Measurements from ENCODE around the gene TRNP1. TPM values are rescaled to one million over a fixed set of nuclear protein-coding genes. Genes with fewer than 3 reads are reported as not detected.
A peak's percentile ranks its signal among the peaks of the same experiment; 100 is the strongest.
"Not testable (repeated sequence)": the region's sequence is repeated elsewhere in the genome, so short reads cannot be mapped to it uniquely, and the experiment has no call there.

TRNP1 gene
- total RNA-seq, result under 1 TPM; 0.16 to 0.38 TPM

GRCh38 chr1:26993237-26994019, at the start of gene TRNP1:
Gene TRNP1, plus strand, starts transcription at chr1:26993692. Its CDS starts 95 bp downstream, at chr1:26993787.
- CTCF ChIA-PET, result interaction anchor here (0.8 to 8.1 kb wide), 8 partner anchors 9 to 307 kb away, joined by 3 to 72 read pairs (median 4); partner anchors contain the start of gene TENT5B
- peak within 1 kb of the TSS; percentile 30 for H3K27ac Mint-ChIP-seq

GRCh38 chr1:26945138-26945537, 48.4 kb upstream of the TRNP1 start:
- Mint-ChIP-seq H3K27ac (no peak overlapping the region), H3K36me3 (ENCODE audit: low read depth) (peaks cover 35% of the 10 kb centered on the region), H3K9me3 (no peaks in the 10 kb centered on the region), H3K27me3 (no peaks in the 10 kb centered on the region), H3K4me1 (ENCODE audit: low read depth) (no peaks in the 10 kb centered on the region), H3K4me3 (no peak overlapping the region)
- ChIA-PET POLR2A (no interaction called here), CTCF (no interaction called here)
- intact Hi-C loops (cut with micrococcal nuclease), result no loop called here
- DNase-seq (no peak), ATAC-seq (no peak)
- TF ChIP-seq CTCF (IDR thresholded peaks at IDR 0.05), result no peak

More at GRCh38 chr1:26993237-26994019, at the start of gene TRNP1:
- DNase-seq (peak; percentile 79), ATAC-seq (peak; percentile 68)
- intact Hi-C loops (cut with micrococcal nuclease), result no loop called here
- Mint-ChIP-seq H3K4me1 (ENCODE audit: low read depth) (peaks cover 21% of the 10 kb centered on the region), H3K9me3 (no peaks in the 10 kb centered on the region), H3K27me3 (peaks cover 49% of the 10 kb centered on the region), H3K4me3 (peak within 1 kb of the TSS; percentile 74), H3K36me3 (ENCODE audit: low read depth) (no peaks in the 10 kb centered on the region)
- POLR2A ChIA-PET, result no interaction called here
- TF ChIP-seq CTCF (IDR thresholded peaks at IDR 0.05), result no peak

- Mint-ChIP-seq H3K27me3 (no peaks in the 10 kb centered on the region), H3K27ac (no peak overlapping the region), H3K9me3 (no peaks in the 10 kb centered on the region), H3K4me3 (no peak overlapping the region), H3K36me3 (ENCODE audit: low read depth) (peaks cover 35% of the 10 kb centered on the region), H3K4me1 (ENCODE audit: low read depth) (no peaks in the 10 kb centered on the region)
- intact Hi-C loops (cut with micrococcal nuclease), result no loop called here
- ATAC-seq (no peak), DNase-seq (no peak)
- no peak for TF ChIP-seq CTCF (IDR thresholded peaks at IDR 0.05)
- POLR2A ChIA-PET, result no interaction called here
- CTCF ChIA-PET, result no interaction called here
Observed at GRCh38 chr1:26945728-26946127, 47.8 kb upstream of the TRNP1 start.

- no peak for ATAC-seq
- H3K4me3 Mint-ChIP-seq, result no peak overlapping the region
- H3K9me3 Mint-ChIP-seq, result no peaks in the 10 kb centered on the region
- H3K4me1 Mint-ChIP-seq (ENCODE audit: low read depth), result no peaks in the 10 kb centered on the region
- no peak for TF ChIP-seq CTCF (IDR thresholded peaks at IDR 0.05)
- DNase-seq, result no peak
- ChIA-PET POLR2A (no interaction called here), CTCF (no interaction called here)
- intact Hi-C loops (cut with micrococcal nuclease), result no loop called here
- H3K27ac Mint-ChIP-seq, result no peak overlapping the region
- H3K27me3 Mint-ChIP-seq, result no peaks in the 10 kb centered on the region
- peaks cover 33% of the 10 kb centered on the region for H3K36me3 Mint-ChIP-seq (ENCODE audit: low read depth)
Observed at GRCh38 chr1:26946270-26946669, 47.2 kb upstream of the TRNP1 start.

- H3K27ac Mint-ChIP-seq; H3K9me3 Mint-ChIP-seq; H3K4me1 Mint-ChIP-seq (ENCODE audit: low read depth); H3K27me3 Mint-ChIP-seq; intact Hi-C loops (cut with micrococcal nuclease); ATAC-seq; H3K4me3 Mint-ChIP-seq; DNase-seq; CTCF ChIA-PET: not testable (repeated sequence)
- peaks cover 19% of the 10 kb centered on the region for H3K36me3 Mint-ChIP-seq (ENCODE audit: low read depth)
- POLR2A ChIA-PET, result interaction anchor here (1.1 kb wide), 1 partner anchor 12 kb away, joined by 3 read pairs; the partner anchor contains the start of gene KDF1
Observed at GRCh38 chr1:26948725-26949057, 44.8 kb upstream of the TRNP1 start.
